CD4-positive, alpha-beta T cell treated with Interleukin-17A for 4 hours (primary cell): Measurements from ENCODE around the gene DDX39B.
"Not testable (repeated sequence)": the region's sequence is repeated elsewhere in the genome, so short reads cannot be mapped to it uniquely, and the experiment has no call there.

ENCODE experiments used
- DNase-seq: peaks from one replicate; pipeline ENCODE4 v3.0.0-alpha.2; 2020; ENCODE audit warnings: mixed read lengths

DDX39B gene

DNA sequence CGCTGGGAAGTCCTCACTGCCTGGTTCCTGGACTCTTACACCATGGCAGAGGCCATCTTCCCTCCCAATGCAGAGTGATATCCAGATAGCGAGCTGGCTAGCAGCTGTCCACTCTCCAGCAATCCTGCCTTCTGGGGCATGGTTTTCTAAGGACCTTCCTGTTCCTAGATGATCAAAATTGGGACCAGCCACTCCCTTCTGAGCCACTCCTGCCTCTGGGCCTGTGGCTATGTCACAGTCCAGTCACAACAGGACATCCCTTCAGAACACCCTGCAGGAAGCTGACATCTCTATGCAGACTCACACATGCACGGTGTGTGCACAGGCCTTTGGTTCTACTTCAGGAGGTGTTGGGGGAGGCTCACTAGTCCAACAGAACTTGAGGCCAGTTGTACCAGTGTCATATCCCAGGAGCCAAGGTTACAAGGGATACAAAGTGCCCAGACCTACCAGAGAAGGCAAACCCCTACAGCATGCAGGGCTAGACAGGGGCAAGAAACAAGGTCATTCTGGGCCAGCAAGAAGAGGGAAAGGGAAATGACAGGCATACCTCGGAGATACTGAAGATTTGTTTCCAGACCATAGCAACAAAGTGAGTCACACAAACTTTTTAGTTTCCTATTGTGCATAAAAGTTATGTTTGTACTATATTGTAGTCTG lies 15.7 kb downstream of the DDX39B start:
- DNase-seq = no peak

DNA sequence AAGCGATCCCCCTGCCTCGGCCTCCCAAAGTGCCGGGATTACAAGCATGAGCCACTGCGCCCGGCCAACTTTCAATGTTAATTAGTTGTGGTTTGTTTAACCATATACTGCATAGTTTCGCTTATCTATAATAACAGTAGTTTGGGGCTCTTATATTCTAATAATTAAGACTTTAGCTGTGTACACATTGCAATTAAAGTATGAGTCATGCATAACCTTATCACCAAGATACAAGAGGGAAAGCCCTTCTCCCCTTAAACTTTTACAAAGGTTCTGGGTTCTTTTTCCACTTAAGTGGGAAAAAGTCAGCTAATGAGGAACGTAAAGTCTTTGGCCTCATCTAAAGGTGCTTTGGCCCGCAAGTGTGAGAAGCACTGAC lies 16.3 kb downstream of the DDX39B start:
- DNase-seq = no peak

DNA sequence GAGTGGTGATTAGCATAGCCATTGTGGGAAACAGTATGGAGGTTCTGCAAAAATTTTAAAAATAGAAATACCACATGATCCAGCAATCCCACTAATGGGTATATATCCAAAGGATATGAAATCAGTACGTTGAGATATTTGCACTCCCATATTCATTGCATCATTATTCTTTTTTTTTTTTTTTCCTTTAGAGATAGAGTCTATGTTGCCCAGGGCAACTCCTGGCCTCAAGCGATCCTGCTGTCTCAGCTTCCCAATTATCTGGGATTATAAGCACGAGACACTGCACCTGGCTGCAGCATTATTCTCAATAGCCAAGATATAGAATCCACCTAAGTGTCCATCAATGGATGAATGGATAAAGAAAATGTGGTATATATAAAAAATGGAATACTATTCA lies 20.0 kb downstream of the DDX39B start:
- DNase-seq = no peak

DNA sequence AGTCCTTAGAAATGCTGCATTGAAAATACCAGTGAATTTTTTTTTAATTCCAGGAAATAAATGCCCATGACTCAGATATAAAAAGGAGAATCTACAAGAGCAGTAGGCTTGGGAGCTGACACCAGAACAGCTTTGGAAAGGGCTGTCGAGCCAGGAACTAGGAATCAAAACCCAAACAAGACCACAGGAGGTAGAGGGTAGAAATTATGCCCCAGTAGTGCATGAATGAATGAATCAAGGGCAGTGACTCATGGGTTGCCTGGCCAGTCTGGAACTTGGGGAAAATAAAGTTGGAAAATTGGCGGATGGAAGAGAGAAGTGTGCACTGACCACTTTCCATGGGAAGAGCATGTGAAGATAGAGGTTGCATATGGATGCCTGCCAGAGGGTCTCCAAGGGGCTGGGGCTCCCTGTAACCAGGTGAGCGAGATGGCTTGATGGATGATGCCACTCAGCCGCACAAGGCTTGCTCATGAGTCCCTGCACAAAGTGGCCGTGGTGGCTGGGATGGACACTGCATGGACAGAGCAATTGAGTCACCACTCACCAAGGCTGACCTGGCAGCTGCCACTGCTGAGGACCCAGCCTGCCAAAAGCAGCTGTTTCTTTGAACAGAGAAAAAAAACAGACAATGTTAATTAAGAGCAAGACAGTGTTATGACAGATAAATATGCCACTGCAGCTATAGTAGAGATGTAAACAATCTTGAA lies 28.2 kb downstream of the DDX39B start:
- no peak for DNase-seq

DNA sequence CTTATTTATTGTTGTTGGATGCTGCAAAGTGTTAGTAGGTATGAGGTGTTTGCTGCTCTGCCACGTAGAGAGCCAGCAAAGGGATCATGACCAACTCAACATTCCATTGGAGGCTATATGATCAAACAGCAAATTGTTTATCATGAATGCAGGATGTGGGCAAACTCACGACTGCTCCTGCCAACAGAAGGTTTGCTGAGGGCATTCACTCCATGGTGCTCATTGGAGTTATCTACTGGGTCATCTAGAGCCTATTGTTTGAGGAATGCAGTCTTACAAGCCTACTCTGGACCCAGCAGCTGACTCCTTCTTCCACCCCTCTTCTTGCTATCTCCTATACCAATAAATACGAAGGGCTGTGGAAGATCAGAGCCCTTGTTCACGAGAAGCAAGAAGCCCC lies 31.8 kb downstream of the DDX39B start:
- DNase-seq = no peak

DNA sequence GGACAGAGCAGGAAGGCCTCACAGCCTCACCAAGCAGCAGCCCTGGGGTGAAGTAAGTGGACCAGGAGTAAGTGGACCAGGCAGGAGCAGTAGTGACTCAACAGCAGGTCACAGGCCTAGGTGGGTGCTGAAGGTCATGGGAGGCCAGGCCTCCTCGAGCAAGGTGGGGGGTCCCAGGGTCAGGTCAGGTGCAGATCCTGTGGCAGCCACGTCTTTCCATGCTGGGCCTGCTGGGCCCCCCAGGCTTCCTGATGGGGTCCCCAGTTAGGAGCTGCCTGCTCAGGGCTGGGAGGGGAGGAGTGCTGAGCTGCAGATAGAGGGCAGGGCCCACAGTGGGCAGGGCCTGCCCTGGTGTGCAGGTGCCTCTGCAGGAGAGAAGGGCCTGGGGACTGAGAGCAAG lies 32.8 kb downstream of the DDX39B start:
- DNase-seq = not testable (repeated sequence)

DNA sequence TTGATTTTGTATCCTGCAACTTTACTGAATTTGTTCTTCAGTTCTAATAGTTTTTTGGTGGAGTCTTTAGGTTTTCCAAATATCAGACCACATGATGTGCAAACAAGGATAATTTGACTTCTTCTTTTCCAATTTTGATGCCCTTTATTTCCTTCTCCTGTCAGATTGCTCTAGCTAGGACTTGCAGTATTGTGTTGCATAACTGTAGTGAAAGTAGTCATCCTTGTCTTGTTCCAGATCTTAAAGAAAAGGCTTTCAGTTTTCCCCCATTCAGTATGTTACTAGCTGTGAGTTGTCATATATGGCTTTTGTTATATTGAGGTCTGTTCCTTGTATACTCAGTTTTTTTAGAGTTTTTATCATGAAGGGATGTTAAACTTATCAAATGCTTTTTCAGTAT lies 39.2 kb downstream of the DDX39B start:
- DNase-seq = no peak

DNA sequence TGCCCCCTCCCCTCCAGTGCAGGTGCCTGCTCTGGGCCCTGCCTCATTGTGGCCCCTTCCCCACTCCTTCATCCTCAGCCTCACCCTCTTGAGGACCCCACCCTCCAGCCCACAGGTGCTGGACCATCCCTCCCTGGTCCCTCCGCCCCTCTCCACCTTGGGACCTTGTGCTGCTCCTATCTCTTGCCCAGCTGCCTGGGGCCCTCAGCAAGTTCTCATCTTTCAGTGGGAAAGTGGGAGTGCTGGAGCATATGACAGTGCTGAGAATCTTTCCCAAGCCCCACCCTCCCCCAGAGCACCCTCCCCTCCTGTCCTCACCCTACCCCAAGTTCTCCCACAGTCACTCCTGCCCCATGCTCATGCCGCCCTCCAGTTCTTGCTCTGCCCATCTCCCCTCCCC lies 42.2 kb downstream of the DDX39B start:
- not testable (repeated sequence) for DNase-seq

DNA sequence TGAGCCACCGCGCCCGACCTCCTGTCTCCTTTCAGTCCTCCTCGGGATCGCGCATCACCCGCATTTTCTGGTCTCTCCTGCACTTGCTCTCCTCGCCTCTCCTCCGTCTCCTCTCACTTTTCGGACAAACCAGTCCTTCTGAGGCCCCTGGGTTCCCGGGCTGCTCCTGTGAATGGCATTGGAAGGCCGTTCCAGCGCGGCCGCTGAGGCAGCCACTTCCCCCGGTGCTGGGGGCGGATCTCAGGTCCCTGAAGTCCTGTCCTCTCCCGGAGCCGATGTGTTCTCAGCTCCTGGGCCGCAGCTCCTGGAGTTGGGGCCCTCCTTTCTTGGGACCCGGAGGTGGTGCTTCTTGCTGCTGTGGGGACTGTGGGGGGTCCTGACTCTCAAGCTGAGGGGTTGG lies 43.1 kb downstream of the DDX39B start:
- no peak for DNase-seq

DNA sequence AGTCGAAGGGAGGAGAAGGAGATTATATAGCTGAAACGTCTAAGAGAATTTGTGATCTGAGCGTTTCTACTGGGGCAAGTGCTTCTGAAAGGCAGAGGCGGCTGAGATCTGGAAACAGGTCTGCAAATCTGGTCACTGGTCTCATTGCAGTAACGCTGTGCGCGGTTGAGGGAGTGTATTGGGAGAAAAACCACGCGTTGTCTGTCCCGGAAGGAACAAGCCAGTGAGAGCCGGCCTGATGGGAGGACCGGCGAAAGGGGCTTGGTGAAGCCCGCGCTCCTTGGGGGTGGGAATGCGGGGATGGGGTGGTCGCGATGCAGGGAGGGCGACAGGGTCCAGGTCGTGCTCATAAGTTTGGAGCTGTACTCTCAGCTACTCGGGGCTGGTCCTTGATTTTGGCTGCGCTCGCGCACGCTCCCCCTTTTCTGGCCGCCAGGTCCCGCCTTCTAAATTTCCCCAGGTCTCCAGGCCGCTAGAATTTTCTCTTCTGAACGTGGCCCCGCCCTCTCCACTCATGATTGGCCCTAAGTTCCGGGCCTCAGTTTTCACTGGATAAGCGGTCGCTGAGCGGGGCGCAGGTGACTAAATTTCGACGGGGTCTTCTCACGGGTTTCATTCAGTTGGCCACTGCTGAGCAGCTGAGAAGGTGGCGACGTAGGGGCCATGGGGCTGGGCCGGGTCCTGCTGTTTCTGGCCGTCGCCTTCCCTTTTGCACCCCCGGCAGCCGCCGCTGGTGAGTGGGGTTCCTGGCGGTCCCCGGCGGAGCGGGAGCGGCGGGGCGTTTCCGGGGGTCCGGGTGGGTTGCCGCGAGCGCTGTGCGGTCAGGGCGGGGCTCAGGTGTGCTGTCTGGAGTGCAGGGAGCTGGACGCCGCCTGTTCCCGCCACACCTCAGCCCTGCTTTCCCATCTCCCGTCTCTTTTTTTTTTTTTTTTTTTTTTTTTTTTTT lies 44.0 kb downstream of the DDX39B start, which contains the start of gene MICB:
Gene MICB (plus strand): TSS at position 615 of the 946 bp plus-strand sequence. CDS start 49 bp downstream, at position 664.
- peak; percentile 92 for DNase-seq

DNA sequence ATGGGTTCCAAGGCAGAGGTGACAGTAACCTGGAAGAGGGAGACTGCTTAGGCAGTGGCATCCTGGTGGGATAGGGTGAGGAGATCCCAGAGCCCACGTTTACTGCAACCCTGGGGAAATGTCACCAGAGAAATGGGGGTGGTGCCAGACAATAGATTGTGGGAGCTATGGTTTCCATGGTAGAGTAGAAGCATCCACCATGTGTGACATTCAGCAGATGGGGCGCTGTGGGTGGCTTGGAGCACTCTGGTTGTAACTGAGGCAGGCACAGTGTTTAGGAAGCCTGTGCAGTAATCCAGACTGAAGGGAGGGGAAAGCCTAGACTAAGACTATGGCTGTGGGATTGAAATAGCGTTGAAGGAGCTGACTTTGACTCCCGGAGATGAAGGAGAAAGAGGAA lies 45.0 kb downstream of the DDX39B start:
- DNase-seq = not testable (repeated sequence)

DNA sequence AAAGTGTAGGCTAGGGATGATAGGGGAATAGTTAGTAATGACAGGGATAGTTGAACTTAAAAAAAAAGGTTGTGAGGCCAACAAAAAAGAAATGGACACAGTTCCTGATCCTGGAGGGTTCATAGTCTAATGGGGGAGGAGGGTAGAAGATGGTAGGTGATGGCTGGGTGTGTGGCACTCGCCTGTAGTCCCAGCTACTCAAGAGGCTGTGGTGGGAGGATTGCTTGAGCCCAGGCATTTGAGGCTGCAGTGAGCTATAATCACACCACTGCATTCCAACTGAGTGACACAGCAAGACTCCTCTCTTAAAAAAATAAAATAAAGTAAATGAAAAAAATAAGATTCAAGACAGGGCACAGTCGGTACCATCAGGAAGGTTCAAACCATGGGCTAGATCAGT lies 46.2 kb downstream of the DDX39B start:
- no peak for DNase-seq

DNA sequence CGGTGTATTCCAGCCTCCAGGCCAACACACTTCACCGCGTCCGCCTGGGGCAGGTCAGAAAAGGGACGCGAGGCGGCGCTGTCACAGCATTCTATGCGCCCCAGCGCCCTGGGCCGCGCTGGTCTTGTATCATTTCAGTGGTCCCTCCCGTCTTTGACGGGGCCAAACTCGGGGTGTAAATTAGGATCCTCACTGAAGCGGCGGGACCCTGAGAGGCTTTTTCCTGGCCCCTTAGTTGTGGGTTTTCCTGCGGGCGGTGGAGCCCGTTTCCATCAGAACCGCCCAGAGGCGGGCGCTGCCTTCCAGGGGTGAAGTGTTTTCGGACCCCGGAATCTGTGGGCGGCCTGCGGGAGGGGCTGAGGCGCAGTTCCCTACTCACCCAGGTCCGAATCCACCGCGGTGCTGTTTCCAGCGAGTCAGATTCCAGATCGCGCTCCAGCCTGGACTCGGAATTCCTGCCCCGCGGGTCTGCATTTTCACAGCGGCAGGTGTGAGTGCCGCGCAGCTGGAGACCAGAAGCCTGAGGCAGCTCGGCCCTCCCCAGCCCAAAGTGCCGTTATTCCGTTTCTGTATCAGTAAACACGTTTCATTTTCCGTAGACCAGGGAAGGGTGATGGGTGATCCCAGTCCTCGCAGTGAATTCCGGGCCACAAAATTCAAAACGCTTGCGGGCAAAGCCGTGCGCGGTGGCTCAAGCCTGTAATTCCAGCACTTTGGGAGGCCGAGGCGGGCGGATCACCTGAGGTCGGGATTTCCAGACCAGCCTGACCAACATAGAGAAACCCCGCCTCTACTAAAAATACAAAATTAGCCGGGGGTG lies 47.7 kb downstream of the DDX39B start:
- peak; percentile 81 for DNase-seq

DNA sequence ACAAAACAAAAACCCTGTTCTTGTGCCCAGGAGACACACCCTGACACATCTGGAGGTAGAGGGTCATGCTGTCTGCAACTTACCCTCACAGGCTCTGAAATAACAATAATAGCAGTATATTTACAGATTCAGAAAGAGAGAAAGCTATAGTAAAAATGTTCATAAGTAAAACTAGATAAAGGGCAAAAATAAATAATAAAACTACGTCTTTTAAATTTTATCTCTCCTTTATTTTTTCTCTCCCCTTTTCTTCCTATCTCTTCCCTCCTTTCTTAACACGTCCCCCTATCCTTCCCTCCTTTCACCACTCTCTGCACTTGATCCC lies 48.3 kb downstream of the DDX39B start:
- not testable (repeated sequence) for DNase-seq

DNA sequence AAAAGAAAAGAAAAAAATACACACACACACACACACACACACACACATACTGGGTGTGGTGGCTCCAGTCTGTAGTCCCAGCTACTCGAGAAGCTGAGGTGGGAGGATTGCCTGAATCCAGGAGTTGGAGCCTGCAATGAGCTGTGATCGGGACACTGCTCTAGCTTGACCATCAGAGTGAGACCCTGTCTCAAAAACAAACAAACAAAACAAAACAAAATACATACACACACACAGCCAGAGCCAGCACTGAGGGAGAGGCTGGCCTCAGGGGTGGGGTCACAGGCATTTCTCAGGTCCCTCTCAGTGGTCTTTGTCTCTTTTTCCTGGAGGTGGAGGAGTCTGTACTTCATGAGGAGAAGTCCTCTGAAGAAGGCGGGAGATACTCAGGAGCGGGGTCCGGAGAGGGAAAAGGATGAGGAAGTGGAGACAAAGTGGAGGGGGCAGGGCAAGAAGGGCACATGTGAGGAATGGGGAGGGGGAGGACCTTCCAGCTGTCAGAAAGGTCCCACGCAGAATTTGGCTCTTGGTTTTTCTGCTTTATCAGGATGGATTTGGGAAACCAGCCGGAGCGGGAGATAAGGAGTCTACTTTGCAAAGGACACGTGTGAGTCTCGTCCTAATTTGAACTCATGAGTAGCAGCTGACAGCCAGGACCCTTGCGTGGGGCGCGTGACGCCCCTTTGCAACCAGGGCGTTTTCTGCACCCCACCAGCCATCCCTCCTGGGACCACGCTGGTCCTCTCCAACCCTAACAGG lies 51.5 kb downstream of the DDX39B start:
- DNase-seq = no peak

DNA sequence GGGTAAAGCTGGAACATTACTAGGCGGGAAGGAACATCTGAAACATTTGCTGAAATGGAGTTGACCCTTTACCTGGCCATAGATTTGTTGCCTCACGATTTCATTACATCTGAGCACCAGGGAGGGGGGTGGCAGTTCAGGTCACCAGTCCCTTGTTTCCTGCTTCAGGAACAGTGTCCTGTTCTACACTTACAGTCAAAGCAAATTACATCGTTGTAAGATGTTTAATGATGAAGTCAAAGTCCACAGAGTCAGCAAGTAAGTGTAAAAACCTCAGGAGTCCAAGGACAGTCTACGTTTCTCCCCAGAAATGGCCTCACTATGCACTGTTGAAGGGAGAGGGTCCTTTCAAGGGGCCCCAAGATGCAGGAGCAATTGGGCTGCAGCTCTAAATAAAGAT lies 52.7 kb downstream of the DDX39B start:
- no peak for DNase-seq

DNA sequence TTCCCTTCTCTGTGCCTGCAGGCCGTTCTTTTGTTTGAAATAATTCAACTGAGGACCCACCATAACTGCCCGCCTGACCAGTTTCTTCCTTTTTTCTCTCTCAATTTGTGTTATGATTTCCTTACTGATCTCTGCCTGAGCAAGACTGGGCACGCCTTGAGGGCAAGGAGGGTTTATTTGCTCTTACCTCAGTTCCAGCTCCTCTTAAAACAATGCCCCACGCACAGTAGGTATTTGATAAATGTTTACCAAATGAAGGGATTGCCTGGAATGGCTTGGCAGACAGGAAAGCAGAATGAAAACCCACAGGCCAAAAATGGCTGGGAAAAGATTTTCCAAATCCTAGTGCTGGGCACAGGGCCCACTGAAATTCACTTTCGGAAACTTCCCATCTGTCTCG lies 54.1 kb downstream of the DDX39B start:
- not testable (repeated sequence) for DNase-seq

DNA sequence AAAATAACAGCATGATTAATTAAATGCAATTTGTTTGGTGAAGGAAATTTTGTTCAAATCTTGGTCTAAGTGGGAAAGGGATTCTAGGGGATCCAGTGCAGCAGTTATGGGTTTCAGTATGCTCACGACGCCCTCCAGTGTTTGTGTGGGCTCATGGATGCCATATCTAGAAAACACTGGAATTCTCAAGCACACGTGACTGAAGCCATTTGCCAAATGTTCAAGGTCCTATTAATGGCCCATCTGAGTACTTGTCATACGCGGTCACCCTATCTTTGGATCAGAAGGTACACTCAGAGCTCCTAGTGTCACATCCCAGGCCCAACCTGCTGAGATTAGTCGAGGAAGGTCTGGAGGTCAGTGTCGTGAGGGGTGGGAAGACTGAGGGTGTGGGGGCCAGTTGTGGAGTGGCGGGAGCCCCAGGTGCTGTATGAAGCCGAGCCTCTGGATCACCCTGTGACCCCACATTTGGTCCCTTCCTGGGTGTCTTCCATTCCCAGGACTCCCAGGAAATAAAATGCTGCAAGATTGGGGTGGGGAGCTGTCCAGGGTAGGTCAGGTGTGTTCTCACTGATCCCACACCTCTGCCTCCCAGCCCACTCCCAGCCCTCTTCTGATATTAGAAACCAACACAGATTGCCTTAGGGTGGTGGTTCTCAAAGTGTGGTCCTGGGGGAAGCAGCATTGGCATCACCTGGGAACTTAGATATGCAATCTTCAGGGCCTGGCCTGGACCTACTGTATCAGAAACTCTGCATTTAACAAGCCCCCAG lies 55.6 kb downstream of the DDX39B start:
- not testable (repeated sequence) for DNase-seq

DNA sequence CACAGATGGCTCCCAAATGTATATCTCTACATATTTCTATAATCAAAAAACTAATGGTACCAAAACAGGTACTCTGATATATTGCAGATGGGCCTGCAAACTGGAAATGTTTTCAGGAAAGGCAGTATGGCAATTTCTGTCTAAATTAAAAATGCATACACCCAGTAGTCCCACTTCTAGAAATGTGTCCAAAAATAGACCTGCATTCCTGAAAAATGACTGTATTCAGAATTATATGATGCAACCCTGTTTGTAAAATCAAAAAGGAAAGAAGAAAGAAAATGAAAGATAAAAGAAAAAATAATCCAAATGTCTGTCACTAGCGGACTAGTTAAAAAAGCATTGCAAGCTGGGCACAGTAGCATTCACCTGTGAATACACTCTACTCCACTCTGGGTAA lies 56.7 kb downstream of the DDX39B start:
- no peak for DNase-seq

DNA sequence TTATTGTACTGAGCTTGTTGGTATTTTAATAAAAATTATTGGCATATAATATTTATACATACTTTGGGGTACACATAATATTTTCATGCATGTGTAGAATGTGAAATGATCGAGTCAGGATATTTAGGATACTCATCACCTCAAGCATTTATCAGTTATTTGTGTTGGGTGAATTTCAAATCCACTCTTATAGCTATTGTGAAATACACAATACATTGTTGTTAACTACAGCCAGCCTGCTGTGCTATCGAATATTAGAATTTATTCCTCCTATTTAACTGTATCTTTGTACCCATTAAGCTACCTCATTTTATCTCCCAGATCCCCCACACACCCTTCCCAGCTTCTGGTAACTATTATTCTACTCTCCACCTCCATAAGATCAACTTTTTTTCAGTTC lies 58.4 kb downstream of the DDX39B start:
- DNase-seq = no peak

DNA sequence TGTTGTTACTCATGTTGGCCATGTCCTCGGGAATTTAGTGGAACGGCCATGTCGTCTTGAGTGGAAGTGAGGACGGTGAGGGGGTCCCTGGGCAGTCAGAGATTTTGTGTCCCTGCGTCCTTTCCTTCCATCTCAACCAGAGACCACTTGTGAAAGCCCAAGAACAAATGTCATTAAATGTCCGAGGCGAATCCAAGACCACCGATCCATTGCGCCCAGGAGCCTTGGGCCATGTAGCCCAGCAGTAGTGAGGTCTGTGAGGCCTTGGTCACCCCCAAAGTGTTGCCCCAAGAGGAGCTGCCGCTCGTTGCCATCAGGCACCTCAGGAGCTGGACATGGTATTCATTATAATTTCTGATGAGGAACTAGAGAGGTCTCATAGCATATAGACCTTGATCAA lies 61.2 kb downstream of the DDX39B start:
- no peak for DNase-seq
